HepG2 (cell line): ENCODE measurements around the gene NBPF3. TPM values are rescaled to one million over a fixed set of nuclear protein-coding genes. Genes with fewer than 3 reads are reported as not detected.

Source experiments
- ATAC-seq: fragments of 200-7000 bp; cut with Tn5 transposase; 3 replicates; pipeline ENCODE4 v1.9.1; 2020; ENCODE audit warnings: mild to moderate bottlenecking, moderate library complexity
- BruUV-seq: library from RNA; stranded (reverse); fragments of 400-500 nt; replicated peaks from 2 replicates; lab custom pipeline; 2021; lab: Mats Ljungman, UMichigan
- CTCF ChIA-PET: fragments of 300-600 bp; formaldehyde crosslinking; extraction: SDS; loops from one replicate; lab custom pipeline; 2021; ENCODE audit warnings: low total read pairs, inconsistent platforms, low intra/inter-chr PET ratio; lab: Yijun Ruan, JAX
- POLR2A ChIA-PET: fragments of 350-600 bp; sonication (Branson Sonifier 250); formaldehyde crosslinking; loops from one replicate; lab custom pipeline; 2020; ENCODE audit warnings: antibody characterized with exemption, inconsistent platforms; lab: Yijun Ruan, JAX
- DNase-seq: peaks from one replicate; pipeline ENCODE4 v3.0.0-alpha.2; 2015; ENCODE audit warnings: low spot score
- FAIRE-seq: peaks from 3 replicates; lab custom pipeline; 2011; peaks lifted over from hg19 to GRCh38; lab: Jason Lieb, UNC
- H2AFZ ChIP-seq: one replicate; pipeline ENCODE4 v1.6.1; 2011; ENCODE audit warnings: low read length, inconsistent platforms
- H3K27ac ChIP-seq: fragments of 300-600 bp; 3 replicates; pipeline ENCODE4 v1.8.0; 2011; ENCODE audit warnings: mixed run types, mild to moderate bottlenecking, mixed read lengths, low read length, inconsistent platforms; ENCODE audit not compliant: insufficient read depth; ENCODE audit errors: extremely low read length
- H3K27me3 ChIP-seq, 2 experiments: fragments of 200-600 bp in 1 of 2; 2 replicates in 1 of 2; 3 replicates in 1 of 2; pipeline versions ENCODE4 v1.6.0 to v1.8.0; 2011; ENCODE audit warnings: low read length in 2 of 2, mild to moderate bottlenecking in 2 of 2, moderate library complexity in 2 of 2, inconsistent platforms in 1 of 2; ENCODE audit not compliant: insufficient read depth in 2 of 2, control insufficient read depth in 1 of 2
- H3K36me3 ChIP-seq, 2 experiments: fragments of 200-600 bp in 1 of 2; replicated peaks in 1 of 2; 2 replicates in 1 of 2; 3 replicates in 1 of 2; pipeline versions ENCODE4 v1.5.1 to v1.8.0; 2011; ENCODE audit warnings: low read length in 2 of 2, inconsistent platforms in 1 of 2; ENCODE audit not compliant: insufficient read depth in 2 of 2, control insufficient read depth in 1 of 2
- H3K4me1 ChIP-seq: 2 replicates; pipeline ENCODE4 v1.5.1; 2012; ENCODE audit warnings: low read length, inconsistent platforms; ENCODE audit not compliant: insufficient read depth
- H3K4me2 ChIP-seq: 2 replicates; pipeline ENCODE4 v1.6.0; 2011; ENCODE audit warnings: low read depth, low read length, inconsistent platforms
- H3K4me3 ChIP-seq, 3 experiments: fragments of 200-600 bp in 1 of 3; sonication (generic), shearing (Covaris generic) in 1 of 3; replicated peaks in 1 of 3; 2 replicates each; pipeline ENCODE4 v1.5.1; 2011 to 2016; ENCODE audit warnings: low read length in 3 of 3, inconsistent platforms in 2 of 3, low read depth in 2 of 3, mild to moderate bottlenecking in 2 of 3, control low read depth in 1 of 3, mixed read lengths in 1 of 3; ENCODE audit not compliant: insufficient read depth in 1 of 3
- H3K79me2 ChIP-seq: one replicate; pipeline ENCODE4 v1.6.1; 2011; ENCODE audit warnings: low read length, inconsistent platforms; ENCODE audit not compliant: insufficient read depth
- H3K9ac ChIP-seq: 2 replicates; pipeline ENCODE4 v1.6.0; 2011; ENCODE audit warnings: mild to moderate bottlenecking, low read depth, low read length, inconsistent platforms; ENCODE audit not compliant: insufficient read depth
- H3K9me3 ChIP-seq: 2 replicates; pipeline ENCODE4 v1.5.1; 2012; ENCODE audit warnings: mild to moderate bottlenecking, low read length
- H4K20me1 ChIP-seq: 2 replicates; pipeline ENCODE4 v1.6.0; 2011; ENCODE audit warnings: inconsistent platforms, mild to moderate bottlenecking, low read length, moderate library complexity; ENCODE audit not compliant: insufficient read depth
- ARNT2 ChIP-seq: sonication (generic); formaldehyde crosslinking; IDR thresholded peaks from 2 replicates; pipeline ENCODE4 v1.8.0; 2022; ENCODE audit warnings: mild to moderate bottlenecking, low read depth, missing genetic modification reagents, moderate library complexity
- BORCS8-MEF2B ChIP-seq: sonication (generic); formaldehyde crosslinking; IDR thresholded peaks from 2 replicates; pipeline ENCODE4 v1.8.0; 2022; ENCODE audit warnings: mild to moderate bottlenecking, missing genetic modification reagents
- CENPT ChIP-seq: sonication (generic); formaldehyde crosslinking; IDR thresholded peaks from 2 replicates; pipeline ENCODE4 v1.8.0; 2022; ENCODE audit warnings: low read depth, mild to moderate bottlenecking, moderate library complexity, missing genetic modification reagents
- CTCF ChIP-seq: sonication (generic); formaldehyde crosslinking; IDR thresholded peaks from 2 replicates; pipeline ENCODE4 v1.5.0; 2020; ENCODE audit warnings: mild to moderate bottlenecking, missing genetic modification reagents, moderate library complexity
- FOXK1 ChIP-seq: sonication (generic); formaldehyde crosslinking; IDR thresholded peaks from 2 replicates; pipeline ENCODE4 v1.4.0; 2020; ENCODE audit warnings: low read depth, missing genetic modification reagents, borderline replicate concordance
- PCBP1 ChIP-seq: fragments of 200-400 bp; formaldehyde crosslinking; IDR thresholded peaks from 2 replicates; pipeline ENCODE4 v1.6.1; 2017; ENCODE audit warnings: mild to moderate bottlenecking, low read depth, low read length, borderline replicate concordance
- RAD21 ChIP-seq: fragments of 450-650 bp; formaldehyde crosslinking; IDR thresholded peaks from 2 replicates; pipeline ENCODE4 v1.5.0; 2020; ENCODE audit warnings: mild to moderate bottlenecking
- SMC3 ChIP-seq: IDR thresholded peaks from 2 replicates; pipeline ENCODE4 v1.6.1; 2011; ENCODE audit warnings: low read length, improper control_type of control experiment
- STAG1 ChIP-seq: sonication (generic); formaldehyde crosslinking; IDR thresholded peaks from 2 replicates; pipeline ENCODE4 v1.4.0; 2020; ENCODE audit warnings: missing genetic modification reagents
- ZNF263 ChIP-seq: sonication (generic); formaldehyde crosslinking; IDR thresholded peaks from 2 replicates; pipeline ENCODE4 v1.4.0; 2020; ENCODE audit warnings: missing genetic modification reagents
- WGBS: methylation state at CpG from one replicate; pipeline ENCODE4 v1.1.6; 2017; ENCODE audit warnings: low lambda C conversion rate; 5-methylcytosine and 5-hydroxymethylcytosine counted together
- in situ Hi-C: cut with HindIII; loops from 2 replicates; pipeline ENCODE4 v1.10.0; 2017; ENCODE audit warnings: low pct_unique_long_range_greater_than_20kb; ENCODE audit not compliant: extremely low pct_ligation_motif_present
- intact Hi-C: fragments of 100-400 bp; cut with micrococcal nuclease; formaldehyde crosslinking; loops from one replicate; pipeline ENCODE4 v1.10.0; 2022; ENCODE audit not compliant: unreplicated experiment
- polyA plus RNA-seq, 8 experiments: library from polyadenylated mRNA; depleted of rRNA in 3 of 8; stranded (reverse) in 7 of 8; unstranded in 1 of 8; fragments of >200 nt; fragmentation: Illumina TruSeq in 4 of 8; extraction: Trizol in 4 of 8; gene quantifications; 2 replicates each; pipeline versions ENCODE4 v1.2.1 to v1.2.3, GENCODE V29; 2011 to 2016; ENCODE audit warnings: low read depth in 4 of 8, missing spikeins in 1 of 8, mixed read lengths in 1 of 8; ENCODE audit not compliant: insufficient read depth in 1 of 8
- total RNA-seq, 5 experiments: library from RNA; depleted of rRNA; stranded (reverse); fragments of >200 nt; fragmentation: Illumina TruSeq; extraction: Trizol; gene quantifications; 2 replicates each; pipeline ENCODE4 v1.2.3, GENCODE V29; 2016; ENCODE audit warnings: low read depth in 1 of 5

The NBPF3 gene
- total and polyA plus RNA-seq, 2 of the 13 experiments (the other 11 are each of a cell fraction or from before 2014, with no cell fraction given) = 3.5 to 4.9 TPM

- no peaks in the 10 kb centered on the region for H3K9me3 ChIP-seq
- DNase-seq (peak; percentile 41), FAIRE-seq (peak; percentile 39), ATAC-seq (peak; percentile 91)
- TF ChIP-seq CENPT (CRISPR knock-in tag) (no peak), ZNF263 (no peak), SMC3 (peak; percentile 58), ARNT2 (CRISPR knock-in tag) (no peak), RAD21 (CRISPR knock-in tag) (peak; percentile 60; the same call in 1 of the 2 replicates), CTCF (CRISPR knock-in tag) (peak; percentile 84), PCBP1 (no peak), FOXK1 (no peak), STAG1 (CRISPR knock-in tag) (peak; percentile 78), BORCS8-MEF2B (CRISPR knock-in tag) (0 out of 2 replicates have a peak, but pooled peaks have one; percentile 32)
- no peaks in the 10 kb centered on the region for H4K20me1 ChIP-seq
- intact Hi-C loops = loop anchor here (10.0 kb wide), 1 partner anchor 256 kb away; no protein-coding TSS in a partner anchor
- H3K27ac ChIP-seq = no peak overlapping the region
- no peak overlapping the region for H3K9ac ChIP-seq
- POLR2A ChIA-PET = no interaction called here
- H3K4me3 ChIP-seq = no peak overlapping the region
- H3K4me2 ChIP-seq = no peak overlapping the region
- H3K27me3 ChIP-seq = peaks cover 0 to 3% of the 10 kb centered on the region in 2 experiments; a peak in 1 of 5 replicates
- CTCF ChIA-PET = interaction anchor here (0.6 to 1.9 kb wide), 2 partner anchors 120 to 123 kb away, joined by 3 to 14 read pairs; no protein-coding TSS in a partner anchor
- no peak overlapping the region for H2AFZ ChIP-seq
- in situ Hi-C loops = loop anchor here (5.0 to 25.0 kb wide), 2 partner anchors 119 to 254 kb away; no protein-coding TSS in a partner anchor
- H3K36me3 ChIP-seq = no peaks in the 10 kb centered on the region
- 0 out of 2 replicates have a peak, but pooled peaks cover 6% of the 10 kb centered on the region for H3K4me1 ChIP-seq
- H3K79me2 ChIP-seq = no peaks in the 10 kb centered on the region
- 43% methylated on average over 8 of the region's 11 CpGs for WGBS
- BruUV-seq = no TSS peak
Observed at GRCh38 chr1:21490774-21491487, 51.0 kb downstream of the NBPF3 start.
